Measurements from ENCODE around the gene HHLA2. TPM values are rescaled to one million over a fixed set of nuclear protein-coding genes. Genes with fewer than 3 reads are reported as not detected.

HHLA2 gene
- total RNA-seq, 2 experiments from 2014 or later: 0.36 TPM

GRCh38 chr3:108410531-108410984 is 114.2 kb downstream of the HHLA2 start:
- no peak for TF ChIP-seq CTCF (IDR thresholded peaks at IDR 0.05)
- H3K27ac ChIP-seq (ENCODE audit: low read depth in 1 of 2, low read length in 2 of 2): no peak overlapping the region
- ATAC-seq (ENCODE audit: poor library complexity) (no peak), DNase-seq (no peak)
- intact Hi-C loops (cut with DNase I, micrococcal nuclease): no loop called here
- Mint-ChIP-seq H3K4me3 (no peak overlapping the region), H3K4me1 (ENCODE audit: low read depth) (no peaks in the 10 kb centered on the region), H3K27ac (no peak overlapping the region), H3K27me3 (no peaks in the 10 kb centered on the region), H3K9me3 (no peaks in the 10 kb centered on the region), H3K36me3 (ENCODE audit: low read depth) (no peaks in the 10 kb centered on the region)
- no peaks in the 10 kb centered on the region for H3K27me3 ChIP-seq (ENCODE audit: control insufficient read depth in 1 of 2, insufficient read depth in 2 of 2, low read length in 2 of 2)
- H3K4me1 ChIP-seq (ENCODE audit: insufficient read depth, low read length): no peaks in the 10 kb centered on the region
- POLR2A ChIA-PET: no interaction called here
- no peak overlapping the region for H3K4me3 ChIP-seq (ENCODE audit: low read length)
- CTCF ChIA-PET: no interaction called here
- H3K36me3 ChIP-seq (ENCODE audit: insufficient read depth, low read length): no peaks in the 10 kb centered on the region
- no peaks in the 10 kb centered on the region for H3K9me3 ChIP-seq (ENCODE audit: control insufficient read depth in 1 of 2, insufficient read depth in 1 of 2, low read length in 2 of 2)

- H3K27me3 Mint-ChIP-seq: no peaks in the 10 kb centered on the region
Observed at GRCh38 chr3:108412121-108412750, 115.9 kb downstream of the HHLA2 start.

GRCh38 chr3:108414007-108414406 is 117.7 kb downstream of the HHLA2 start:
- Mint-ChIP-seq H3K27ac (no peak overlapping the region), H3K4me3 (no peak overlapping the region), H3K4me1 (ENCODE audit: low read depth) (no peaks in the 10 kb centered on the region), H3K36me3 (ENCODE audit: low read depth) (no peaks in the 10 kb centered on the region), H3K9me3 (no peaks in the 10 kb centered on the region), H3K27me3 (no peaks in the 10 kb centered on the region)
- ChIA-PET CTCF (no interaction called here), POLR2A (no interaction called here)
- Histone ChIP-seq H3K27me3 (ENCODE audit: control insufficient read depth in 1 of 2, insufficient read depth in 2 of 2, low read length in 2 of 2) (no peaks in the 10 kb centered on the region), H3K36me3 (ENCODE audit: insufficient read depth, low read length) (no peaks in the 10 kb centered on the region), H3K4me1 (ENCODE audit: insufficient read depth, low read length) (no peaks in the 10 kb centered on the region), H3K4me3 (ENCODE audit: low read length) (no peak overlapping the region), H3K9me3 (ENCODE audit: control insufficient read depth in 1 of 2, insufficient read depth in 1 of 2, low read length in 2 of 2) (no peaks in the 10 kb centered on the region), H3K27ac (ENCODE audit: low read depth in 1 of 2, low read length in 2 of 2) (no peak overlapping the region)
- no peak for TF ChIP-seq CTCF (IDR thresholded peaks at IDR 0.05)
- intact Hi-C loops (cut with DNase I, micrococcal nuclease): no loop called here
- DNase-seq (no peak), ATAC-seq (ENCODE audit: poor library complexity) (no peak)

More at GRCh38 chr3:108412121-108412750, 115.9 kb downstream of the HHLA2 start:
- no peaks in the 10 kb centered on the region for H3K27me3 ChIP-seq (ENCODE audit: control insufficient read depth in 1 of 2, insufficient read depth in 2 of 2, low read length in 2 of 2)
- Mint-ChIP-seq H3K27ac (no peak overlapping the region), H3K36me3 (ENCODE audit: low read depth) (no peaks in the 10 kb centered on the region), H3K4me1 (ENCODE audit: low read depth) (no peaks in the 10 kb centered on the region), H3K9me3 (no peaks in the 10 kb centered on the region), H3K4me3 (no peak overlapping the region)
- no peaks in the 10 kb centered on the region for H3K4me1 ChIP-seq (ENCODE audit: insufficient read depth, low read length)
- H3K9me3 ChIP-seq (ENCODE audit: control insufficient read depth in 1 of 2, insufficient read depth in 1 of 2, low read length in 2 of 2): no peaks in the 10 kb centered on the region
- ATAC-seq (ENCODE audit: poor library complexity): no peak
- ChIA-PET CTCF (no interaction called here), POLR2A (no interaction called here)
- intact Hi-C loops (cut with DNase I, micrococcal nuclease): no loop called here
- no peak overlapping the region for H3K4me3 ChIP-seq (ENCODE audit: low read length)
- H3K36me3 ChIP-seq (ENCODE audit: insufficient read depth, low read length): no peaks in the 10 kb centered on the region
- no peak for TF ChIP-seq CTCF (IDR thresholded peaks at IDR 0.05)
- no peak for DNase-seq
- H3K27ac ChIP-seq (ENCODE audit: low read depth in 1 of 2, low read length in 2 of 2): no peak overlapping the region

Data from CD4-positive, alpha-beta T cell (primary cell).